Heart left ventricle (tissue), 16 donors: ENCODE results near the gene MAP3K4. TPM values are rescaled to one million over a fixed set of nuclear protein-coding genes. Genes with fewer than 3 reads are reported as not detected.

ENCODE experiments used
- ATAC-seq, 4 donors: fragments of 200-7000 bp; cut with Tn5 transposase; one replicate each; pipeline ENCODE4 v1.9.1; 2020 to 2022; ENCODE audit warnings: moderate library complexity in 4 of 4, mild to moderate bottlenecking in 3 of 4, moderate number of reproducible peaks in 1 of 4
- DNase-seq, 5 donors: peaks; one replicate each; pipeline ENCODE4 v3.0.0-alpha.2; 2020
- H3K27ac ChIP-seq, 12 donors: fragments of 200-600 bp; sonication (generic) in 4 of 12; one replicate each; pipeline versions ENCODE4 v1.5.0 to v1.8.0; 2016 to 2022; ENCODE audit warnings: mild to moderate bottlenecking in 2 of 12
- H3K27me3 ChIP-seq, 9 donors: fragments of 200-600 bp; sonication (generic) in 2 of 9; one replicate each; pipeline versions ENCODE4 v1.5.1 to v1.8.0; 2016 to 2022; ENCODE audit warnings: mild to moderate bottlenecking in 3 of 9
- H3K36me3 ChIP-seq, 9 donors: fragments of 200-600 bp; sonication (generic) in 2 of 9; one replicate each; pipeline versions ENCODE4 v1.5.0 to v1.8.0; 2018 to 2022; ENCODE audit warnings: mild to moderate bottlenecking in 2 of 9
- H3K4me1 ChIP-seq, 12 donors: fragments of 200-600 bp; sonication (generic) in 4 of 12; one replicate each; pipeline versions ENCODE4 v1.5.0 to v1.8.0; 2016 to 2022; ENCODE audit warnings: mild to moderate bottlenecking in 3 of 12
- H3K4me3 ChIP-seq, 12 donors: fragments of 200-600 bp; sonication (generic) in 4 of 12; one replicate each; pipeline versions ENCODE4 v1.5.0 to v1.8.0; 2017 to 2022; ENCODE audit warnings: mild to moderate bottlenecking in 9 of 12, moderate library complexity in 4 of 12
- H3K9me3 ChIP-seq, 12 donors: fragments of 200-600 bp; sonication (generic) in 4 of 12; one replicate each; pipeline versions ENCODE4 v1.5.0 to v1.8.0; 2016 to 2022; ENCODE audit warnings: mild to moderate bottlenecking in 1 of 12
- POLR2A ChIP-seq, 2 donors: fragments of 450-650 bp; IDR thresholded peaks; one replicate each; pipeline ENCODE4 v1.6.1; 2017; ENCODE audit warnings: antibody characterized with exemption in 2 of 2, mild to moderate bottlenecking in 2 of 2, moderate library complexity in 2 of 2
- WGBS, 4 donors: extraction: QIAGEN DNeasy Blood & Tissue Kit in 2 of 4; methylation state at CpG; one replicate each; pipeline versions ENCODE4 v1.1.5 to v1.1.7; 2013 to 2018; 5-methylcytosine and 5-hydroxymethylcytosine counted together
- intact Hi-C, 10 donors: fragments of 100-400 bp; cut with DNase I; formaldehyde crosslinking; loops; one replicate each; pipeline versions ENCODE4 v1.11.1 to v1.14.2; 2022
- polyA plus RNA-seq, 2 donors: library from polyadenylated mRNA; stranded (reverse); fragments of 200-250 nt; gene quantifications; one replicate each; pipeline ENCODE4 v1.2.3, GENCODE V29; 2013
- total RNA-seq, 9 donors: library from RNA; depleted of rRNA in 2 of 9; stranded (reverse); fragments of >200 nt in 2 of 9; fragmentation: NEBNext Ultra II Directional in 3 of 9; extraction: Animal tissue kit (Norgen Biotek cat#: 25700) in 3 of 9; gene quantifications; one replicate each; pipeline versions ENCODE4 v1.1.0 to v1.2.4, GENCODE V29; 2016 to 2023
- TF ChIP-seq, protein P1 (sequence below), 12 donors: fragments of 200-600 bp; sonication (generic) in 4 of 12; IDR thresholded peaks; one replicate each; pipeline versions ENCODE4 v1.5.0 to v1.8.0; 2018 to 2022; ENCODE audit warnings: antibody characterized with exemption in 12 of 12, mild to moderate bottlenecking in 5 of 12
- donor health status: ischemic (EF 13 %, LVEDD 7.1; RV severe dilation, severe dysfunction).
- donor health status: healthy with polysubstance abuse.
- donor health status: DM: no; HTN: yes; CAD: no.
- donor health status: DM: no; HTN: no; CAD: no.
- donor health status: ischemic (EF 25% LVEDD 6.9; RV normal size, moderate dysfunction).
- donor health status: ischemic (EF 25% LVEDD 5.7; RV mildly dilated, moderate dysfunction).
- donor health status: healthy.
- donor health status: DM: yes; HTN: yes; CAD: no.
- donor health status: ischemic (EF 35%, LVEDD 5.7; RV mildly dilated, moderate dysfunction).
- donor health status: nonischemic (EF 11% LVEDD 7.7; RV severe dilation, severe dysfunction).
- donor health status: DM: yes; HTN: yes; CAD: no.
- donor health status: PGD.
- donor health status: ischemic (EF 29% LVEDD 5.4; RV normal size, mild dysfunction).
- donor health status: nonischemic (EF 23%, LVEDD 6.1; RV moderate dilation, normal function).

Gene MAP3K4
- total and polyA plus RNA-seq, 11 donors, result 9.2 to 39.1 (median 28.4) TPM

DNA sequence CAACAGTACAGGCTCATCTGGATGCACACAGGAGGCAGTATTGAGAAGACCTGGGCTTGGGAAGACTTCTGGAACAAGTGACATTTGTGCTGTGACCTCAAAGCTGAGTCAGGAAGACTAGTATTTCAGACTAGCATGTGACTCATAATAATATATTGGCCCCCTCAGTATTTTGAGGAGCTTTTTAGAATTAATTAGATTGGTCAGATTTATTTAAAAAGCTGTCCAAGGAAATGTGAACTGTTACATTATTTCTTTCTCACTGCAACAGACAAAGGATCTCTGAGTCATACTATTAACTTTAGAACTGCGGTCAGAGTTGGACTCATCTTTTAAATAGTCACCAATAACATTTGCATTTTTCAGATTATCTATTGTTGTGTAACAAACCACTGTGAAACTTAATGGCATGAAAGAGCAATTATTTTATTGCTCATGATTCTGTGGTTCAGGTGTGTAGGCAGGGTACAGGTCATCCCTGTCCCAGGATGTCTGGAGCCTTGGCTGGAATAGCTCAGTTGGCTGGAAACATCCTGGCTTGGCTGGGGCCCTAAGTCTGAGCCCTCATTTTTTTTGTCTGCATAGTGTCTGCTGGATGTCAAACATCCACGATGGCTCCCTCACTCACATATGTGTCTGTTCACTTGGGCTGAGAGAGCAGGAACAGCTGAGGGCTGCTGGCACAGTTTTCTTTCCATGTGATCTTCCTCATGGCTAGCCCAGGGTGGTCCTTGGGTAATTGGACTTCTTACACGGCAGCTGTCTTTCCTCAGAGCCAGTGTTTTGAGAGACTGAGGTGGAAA, 46.9 kb downstream of the MAP3K4 start:
- peak overlapping the region in 11 of 12 donors; percentile 8 to 72 (median 39) for H3K27ac ChIP-seq
- peak; percentile 77 to 88 (median 82) for ATAC-seq
- intact Hi-C loops, result no loop called here
- peaks cover 0 to 65% (median 33%) of the 10 kb centered on the region in 9 donors for H3K36me3 ChIP-seq
- no peak overlapping the region for H3K4me3 ChIP-seq
- no peaks in the 10 kb centered on the region for H3K9me3 ChIP-seq
- TF ChIP-seq, protein P1, sequence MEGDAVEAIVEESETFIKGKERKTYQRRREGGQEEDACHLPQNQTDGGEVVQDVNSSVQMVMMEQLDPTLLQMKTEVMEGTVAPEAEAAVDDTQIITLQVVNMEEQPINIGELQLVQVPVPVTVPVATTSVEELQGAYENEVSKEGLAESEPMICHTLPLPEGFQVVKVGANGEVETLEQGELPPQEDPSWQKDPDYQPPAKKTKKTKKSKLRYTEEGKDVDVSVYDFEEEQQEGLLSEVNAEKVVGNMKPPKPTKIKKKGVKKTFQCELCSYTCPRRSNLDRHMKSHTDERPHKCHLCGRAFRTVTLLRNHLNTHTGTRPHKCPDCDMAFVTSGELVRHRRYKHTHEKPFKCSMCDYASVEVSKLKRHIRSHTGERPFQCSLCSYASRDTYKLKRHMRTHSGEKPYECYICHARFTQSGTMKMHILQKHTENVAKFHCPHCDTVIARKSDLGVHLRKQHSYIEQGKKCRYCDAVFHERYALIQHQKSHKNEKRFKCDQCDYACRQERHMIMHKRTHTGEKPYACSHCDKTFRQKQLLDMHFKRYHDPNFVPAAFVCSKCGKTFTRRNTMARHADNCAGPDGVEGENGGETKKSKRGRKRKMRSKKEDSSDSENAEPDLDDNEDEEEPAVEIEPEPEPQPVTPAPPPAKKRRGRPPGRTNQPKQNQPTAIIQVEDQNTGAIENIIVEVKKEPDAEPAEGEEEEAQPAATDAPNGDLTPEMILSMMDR (IDR thresholded peaks at IDR 0.05), result no peak
- TF ChIP-seq POLR2A (IDR thresholded peaks at IDR 0.05), result no peak
- 47 to 69% (median 49%) methylated on average over 3 of the region's 3 CpGs for WGBS, 4 donors
- H3K4me1 ChIP-seq, result peaks cover 0 to 16% (median 10%) of the 10 kb centered on the region in 12 donors
- H3K27me3 ChIP-seq, result no peaks in the 10 kb centered on the region
- DNase-seq, result peak in 4 of 5 donors; percentile 38 to 71 (median 44)

DNA sequence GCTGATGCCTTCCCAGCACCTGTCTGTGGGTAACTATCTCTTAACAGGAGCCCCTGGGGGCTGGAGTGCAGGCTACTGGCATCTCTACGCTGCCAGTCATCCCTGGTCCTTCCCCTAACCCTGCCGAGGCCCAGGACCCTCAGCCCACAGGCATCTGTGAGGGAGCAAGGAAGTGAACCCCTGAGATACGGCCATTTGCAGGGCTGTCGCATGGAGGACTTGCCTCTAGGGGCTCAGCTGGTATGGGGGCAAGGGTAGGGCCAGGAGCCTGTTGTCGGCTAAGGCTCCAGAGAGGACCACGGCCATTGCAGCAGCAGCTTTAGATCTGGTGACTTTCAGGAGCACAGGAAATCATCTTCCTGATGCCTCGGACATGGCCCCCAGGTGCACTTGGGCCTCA, 49.7 kb downstream of the MAP3K4 start:
- TF ChIP-seq POLR2A (IDR thresholded peaks at IDR 0.05), result no peak
- TF ChIP-seq, protein P1 (IDR thresholded peaks at IDR 0.05), result no peak
- no peak for DNase-seq
- peak in 1 of 4 donors; percentile 9 for ATAC-seq
- Histone ChIP-seq H3K27me3 (no peaks in the 10 kb centered on the region), H3K4me3 (no peak overlapping the region), H3K4me1 (peaks cover 0 to 19% (median 10%) of the 10 kb centered on the region in 12 donors), H3K27ac (no peak overlapping the region), H3K36me3 (peaks cover 0 to 48% (median 18%) of the 10 kb centered on the region in 9 donors), H3K9me3 (no peaks in the 10 kb centered on the region)
- intact Hi-C loops, result no loop called here
- 91 to 98% (median 95%) methylated on average over 3 to 7 of the region's 7 CpGs for WGBS, 4 donors

GRCh38 chr6:161044335-161044734, 52.8 kb downstream of the MAP3K4 start:
- H3K27ac ChIP-seq, result no peak overlapping the region
- H3K4me1 ChIP-seq, result peaks cover 0 to 5% (median 0%) of the 10 kb centered on the region in 12 donors
- no peak for DNase-seq
- H3K27me3 ChIP-seq, result no peaks in the 10 kb centered on the region
- no peak for ATAC-seq
- no peak overlapping the region for H3K4me3 ChIP-seq
- TF ChIP-seq, protein P1 (IDR thresholded peaks at IDR 0.05), result no peak
- TF ChIP-seq POLR2A (IDR thresholded peaks at IDR 0.05), result no peak
- intact Hi-C loops, result no loop called here
- WGBS, 4 donors, result 92 to 98% (median 97%) methylated on average over 2 of the region's 2 CpGs
- peaks cover 0 to 39% (median 9%) of the 10 kb centered on the region in 9 donors for H3K36me3 ChIP-seq
- H3K9me3 ChIP-seq, result no peaks in the 10 kb centered on the region

GRCh38 chr6:161048641-161049040, 57.1 kb downstream of the MAP3K4 start:
- ATAC-seq (peak in 1 of 4 donors; percentile 39), DNase-seq (no peak)
- Histone ChIP-seq H3K4me1 (peaks cover 0 to 4% (median 0%) of the 10 kb centered on the region in 12 donors), H3K27me3 (no peaks in the 10 kb centered on the region), H3K4me3 (no peak overlapping the region), H3K27ac (no peak overlapping the region), H3K36me3 (peaks cover 0 to 30% (median 12%) of the 10 kb centered on the region in 9 donors), H3K9me3 (no peaks in the 10 kb centered on the region)
- 69 to 77% (median 76%) methylated on average over 7 of the region's 7 CpGs for WGBS, 4 donors
- intact Hi-C loops, result no loop called here
- TF ChIP-seq, protein P1 (IDR thresholded peaks at IDR 0.05), result no peak
- TF ChIP-seq POLR2A (IDR thresholded peaks at IDR 0.05), result no peak
